Measurements from ENCODE around the gene GNL1.

- no peak for TF ChIP-seq ZNF274 (IDR thresholded peaks at IDR 0.05; ENCODE audit: low read depth, low read length)
- TF ChIP-seq YY1 (IDR thresholded peaks at IDR 0.05; ENCODE audit: insufficient read depth, insufficient read length), result no peak
Measured at GRCh38 chr6:30541515-30542403, 14.5 kb downstream of the GNL1 start.
